SH-SY5Y (cell line): ENCODE measurements around the gene C4orf33.

Experiments
- GATA2 ChIP-seq: IDR thresholded peaks from 2 replicates; pipeline ENCODE4 v1.6.1; 2011; ENCODE audit warnings: mild to moderate bottlenecking, low read depth, low read length
- GATA3 ChIP-seq: IDR thresholded peaks from 2 replicates; pipeline ENCODE4 v1.6.1; 2011; ENCODE audit warnings: low read depth, mild to moderate bottlenecking, low read length, moderate library complexity

GRCh38 chr4:129117705-129118104 lies 21.8 kb downstream of the C4orf33 start:
- TF ChIP-seq GATA2 (no peak), GATA3 (no peak)
